GM19193 (cell line): ENCODE data around the gene FER.

ENCODE experiments used
- POLR2A ChIP-seq: IDR thresholded peaks from 4 replicates; pipeline ENCODE4 v1.6.1; 2011; ENCODE audit not compliant: insufficient read depth, insufficient read length; ENCODE audit errors: extremely low read depth

The FER gene

GRCh38 chr5:108966910-108967309 lies 219.2 kb downstream of the FER start:
- TF ChIP-seq POLR2A, result no peak

GRCh38 chr5:108974594-108974993 lies 226.9 kb downstream of the FER start:
- TF ChIP-seq POLR2A, result no peak

DNA sequence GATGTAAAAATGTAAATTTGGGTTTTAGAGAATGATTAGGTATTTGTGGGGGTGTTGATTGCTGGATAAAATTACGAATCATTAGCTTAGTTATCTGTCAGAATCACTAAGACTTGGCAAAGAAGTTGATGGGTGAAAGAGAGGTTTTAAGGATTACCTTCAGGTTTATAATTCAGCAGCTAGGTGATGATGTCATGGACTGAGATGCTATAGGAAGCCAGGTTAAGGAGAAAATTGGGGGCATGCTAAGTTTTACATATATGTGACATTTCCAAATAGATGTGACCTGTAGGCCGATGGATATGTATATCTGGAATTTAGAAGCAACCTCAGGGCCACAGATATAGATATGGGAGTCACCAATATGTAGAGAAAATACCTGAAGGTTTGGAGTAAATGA lies 228.0 kb downstream of the FER start:
- no peak for TF ChIP-seq POLR2A

- TF ChIP-seq POLR2A, result no peak
Observed at GRCh38 chr5:108983461-108984092, 235.9 kb downstream of the FER start.

DNA sequence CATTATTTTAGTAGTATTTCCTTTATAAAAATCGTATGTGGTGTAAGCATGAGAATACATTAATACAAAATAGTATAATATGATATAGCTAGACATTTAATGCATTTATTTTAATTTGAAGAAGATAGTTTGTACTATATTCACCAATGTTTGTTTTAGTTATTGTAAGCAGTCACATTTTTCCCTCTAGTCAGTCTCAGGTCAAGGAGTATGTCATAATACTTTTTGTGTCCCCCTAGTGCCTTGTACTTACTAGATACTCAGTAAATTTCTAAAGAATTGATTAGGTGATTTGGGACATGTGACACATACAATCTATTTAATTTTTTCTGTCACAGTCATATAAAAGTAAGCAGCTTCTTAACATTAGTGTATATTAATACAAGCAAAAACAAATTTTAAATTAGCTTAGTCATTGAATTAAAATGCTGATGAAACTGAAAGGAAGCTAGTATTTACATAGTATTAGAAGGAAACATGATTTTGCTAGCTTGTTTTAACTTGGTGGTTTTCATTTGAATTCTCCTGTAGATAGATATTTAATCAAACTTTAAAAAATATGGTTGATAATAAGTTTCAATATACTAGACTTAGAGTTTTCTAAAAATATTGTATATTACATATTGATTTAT lies 242.2 kb downstream of the FER start:
- TF ChIP-seq POLR2A, result no peak

GRCh38 chr5:108997720-108998119 lies 250.0 kb downstream of the FER start:
- no peak for TF ChIP-seq POLR2A

- TF ChIP-seq POLR2A, result no peak
Observed at GRCh38 chr5:108998216-108998615, 250.5 kb downstream of the FER start.

GRCh38 chr5:109003928-109004327 lies 256.2 kb downstream of the FER start:
- TF ChIP-seq POLR2A, result no peak

GRCh38 chr5:109005297-109006009 lies 257.8 kb downstream of the FER start:
- no peak for TF ChIP-seq POLR2A

DNA sequence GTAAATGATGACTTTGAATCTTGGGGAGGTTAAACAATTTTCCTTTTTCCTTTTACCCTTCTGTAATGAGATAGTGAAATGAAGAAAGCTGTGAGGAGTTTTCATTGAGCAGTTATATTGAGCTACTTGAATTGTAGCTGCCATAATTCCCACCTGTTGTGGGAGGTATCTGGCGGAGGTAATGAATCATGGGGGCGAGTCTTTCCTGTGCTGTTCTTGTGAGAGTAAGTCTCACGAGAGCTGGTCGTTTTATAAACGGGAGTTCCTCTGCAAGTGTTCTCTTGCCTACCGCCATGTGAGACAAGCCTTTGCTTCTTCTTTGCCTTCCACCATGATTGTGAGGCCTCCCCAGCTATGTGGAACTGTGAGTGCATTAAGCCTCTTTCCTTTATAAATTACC lies 258.4 kb downstream of the FER start:
- no peak for TF ChIP-seq POLR2A

DNA sequence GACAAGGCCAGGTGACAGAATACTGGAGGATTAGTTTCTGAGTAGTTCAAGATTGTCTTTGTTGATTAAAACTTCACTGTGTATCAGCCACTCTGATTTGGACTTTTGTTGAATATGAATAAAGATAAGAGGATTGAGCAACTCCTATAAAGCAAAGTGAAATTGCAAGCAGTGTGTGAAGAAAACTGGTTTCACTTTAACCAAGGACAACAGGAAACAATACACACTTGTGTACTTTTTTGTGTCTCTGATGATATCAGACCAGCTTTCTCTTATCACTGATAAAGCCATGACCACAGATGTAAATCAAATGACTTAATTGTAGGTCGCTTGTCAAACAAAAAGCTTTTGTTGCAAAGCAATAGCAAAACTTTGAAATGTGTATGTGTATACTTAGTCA lies 268.6 kb downstream of the FER start:
- no peak for TF ChIP-seq POLR2A

GRCh38 chr5:109022056-109022455 lies 274.4 kb downstream of the FER start:
- no peak for TF ChIP-seq POLR2A

- TF ChIP-seq POLR2A, result no peak
Observed at GRCh38 chr5:109027983-109028607, 280.4 kb downstream of the FER start.

DNA sequence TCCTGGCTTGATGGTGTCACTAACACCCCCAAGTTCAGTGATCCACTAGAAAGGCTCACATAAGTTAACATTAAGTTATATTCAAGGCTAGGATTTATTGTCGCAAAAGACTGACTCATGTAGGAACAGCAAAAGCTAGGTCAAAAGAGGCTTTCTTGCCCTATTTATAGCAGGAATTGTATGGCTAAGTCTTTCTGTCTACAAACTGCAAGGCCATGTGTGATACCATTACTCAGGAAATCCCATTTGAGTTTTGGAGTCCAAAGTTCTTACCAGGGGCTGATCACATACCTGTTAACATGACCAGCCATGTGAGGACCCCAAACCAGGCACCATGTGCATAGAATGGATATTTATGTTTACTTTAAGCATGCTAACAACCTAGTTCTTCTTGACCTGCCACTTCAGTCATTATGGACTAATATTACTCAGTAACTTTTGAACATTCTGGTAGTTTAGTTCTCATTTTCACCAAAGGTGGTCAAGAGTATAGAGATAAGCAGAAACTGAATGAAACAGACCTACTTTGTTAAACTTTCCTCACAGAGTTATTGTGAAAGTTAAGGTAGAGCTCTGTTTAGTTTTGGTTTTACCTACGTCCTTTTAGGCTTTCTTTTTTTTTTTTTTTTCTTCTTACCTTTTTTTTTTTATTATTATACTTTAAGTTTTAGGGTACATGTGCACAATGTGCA lies 281.1 kb downstream of the FER start:
- no peak for TF ChIP-seq POLR2A

GRCh38 chr5:109029847-109030246 lies 282.1 kb downstream of the FER start:
- TF ChIP-seq POLR2A, result no peak
